GM18517 (cell line): ENCODE measurements around the gene PDE4D.
"Not testable (repeated sequence)": the region's sequence is repeated elsewhere in the genome, so short reads cannot be mapped to it uniquely, and the experiment has no call there.

Source experiments
- ATAC-seq: cut with Tn5 transposase; IDR thresholded peaks from one replicate; pipeline ENCODE4 v1.9.1; 2021; ENCODE audit warnings: mild to moderate bottlenecking, moderate library complexity; ENCODE audit not compliant: unreplicated experiment

Gene PDE4D

GRCh38 chr5:59003124-59003523, 890.4 kb downstream of the PDE4D start:
- ATAC-seq, result no peak

- no peak for ATAC-seq
Measured at GRCh38 chr5:59002162-59002825, 891.2 kb downstream of the PDE4D start.

GRCh38 chr5:59001716-59002115, 891.8 kb downstream of the PDE4D start:
- ATAC-seq, result no peak

GRCh38 chr5:59001154-59001553, 892.4 kb downstream of the PDE4D start:
- no peak for ATAC-seq

GRCh38 chr5:59000211-59000610, 893.3 kb downstream of the PDE4D start:
- ATAC-seq, result no peak

GRCh38 chr5:58999804-59000203, 893.7 kb downstream of the PDE4D start:
- no peak for ATAC-seq

- ATAC-seq, result no peak
Measured at GRCh38 chr5:58998544-58998943, 895.0 kb downstream of the PDE4D start.

- ATAC-seq, result not testable (repeated sequence)
Measured at GRCh38 chr5:58995779-58996178, 897.7 kb downstream of the PDE4D start.

GRCh38 chr5:58993461-58993860, 900.1 kb downstream of the PDE4D start:
- no peak for ATAC-seq

- no peak for ATAC-seq
Measured at GRCh38 chr5:58988938-58989337, 904.6 kb downstream of the PDE4D start.

- ATAC-seq, result no peak
Measured at GRCh38 chr5:58987193-58987592, 906.3 kb downstream of the PDE4D start.

- ATAC-seq, result no peak
Measured at GRCh38 chr5:58986281-58986680, 907.2 kb downstream of the PDE4D start.

- no peak for ATAC-seq
Measured at GRCh38 chr5:58985759-58986158, 907.8 kb downstream of the PDE4D start.

GRCh38 chr5:58985311-58985710, 908.2 kb downstream of the PDE4D start:
- no peak for ATAC-seq

GRCh38 chr5:58983526-58984452, 909.7 kb downstream of the PDE4D start:
- no peak for ATAC-seq

- no peak for ATAC-seq
Measured at GRCh38 chr5:58980890-58981289, 912.6 kb downstream of the PDE4D start.

- no peak for ATAC-seq
Measured at GRCh38 chr5:58979090-58979489, 914.4 kb downstream of the PDE4D start.

- ATAC-seq, result no peak
Measured at GRCh38 chr5:58974601-58975000, 918.9 kb downstream of the PDE4D start.

- ATAC-seq, result no peak
Measured at GRCh38 chr5:58974083-58974482, 919.4 kb downstream of the PDE4D start.

GRCh38 chr5:58972301-58972700, 921.2 kb downstream of the PDE4D start:
- no peak for ATAC-seq

GRCh38 chr5:58970766-58971165, 922.8 kb downstream of the PDE4D start:
- no peak for ATAC-seq

- ATAC-seq, result no peak
Measured at GRCh38 chr5:58969795-58970194, 923.7 kb downstream of the PDE4D start.
